ENCODE measurements around the gene SH3BGR.

The SH3BGR gene

DNA sequence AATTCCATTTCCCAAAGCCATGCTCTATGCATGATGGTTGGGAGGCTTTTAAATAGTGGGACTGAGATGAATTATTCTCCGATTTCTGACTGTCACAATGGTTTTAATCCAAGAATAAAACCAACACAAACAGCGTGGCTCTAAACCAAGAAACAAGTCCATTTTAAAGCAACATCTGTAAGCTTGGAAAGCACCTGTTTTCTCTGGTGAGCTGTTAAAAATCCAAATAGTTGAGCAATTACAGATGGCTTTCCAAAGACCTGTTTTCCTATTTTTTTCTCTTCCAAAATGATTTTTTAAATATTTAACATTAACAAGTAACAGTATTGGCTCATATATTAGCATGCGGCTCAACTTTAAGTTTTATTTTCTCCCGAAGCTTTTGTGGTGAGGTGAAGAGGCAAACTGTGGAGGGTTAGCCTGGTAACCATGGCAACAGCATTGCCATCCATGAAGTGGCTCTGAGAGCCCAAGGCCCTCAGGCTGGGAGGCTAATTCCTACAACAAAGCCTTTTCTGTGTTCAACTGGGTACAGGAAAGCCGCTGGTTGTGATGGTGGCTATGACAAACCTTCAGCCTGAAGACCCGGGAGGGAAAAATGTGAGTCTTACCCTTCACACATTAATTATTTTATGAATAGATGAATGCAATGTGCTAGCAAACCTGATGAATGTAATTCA, 104.3 kb downstream of the SH3BGR start:
- no peak for DNase-seq

GRCh38 chr21:39559511-39559910, 107.7 kb downstream of the SH3BGR start:
- no peak for DNase-seq

DNA sequence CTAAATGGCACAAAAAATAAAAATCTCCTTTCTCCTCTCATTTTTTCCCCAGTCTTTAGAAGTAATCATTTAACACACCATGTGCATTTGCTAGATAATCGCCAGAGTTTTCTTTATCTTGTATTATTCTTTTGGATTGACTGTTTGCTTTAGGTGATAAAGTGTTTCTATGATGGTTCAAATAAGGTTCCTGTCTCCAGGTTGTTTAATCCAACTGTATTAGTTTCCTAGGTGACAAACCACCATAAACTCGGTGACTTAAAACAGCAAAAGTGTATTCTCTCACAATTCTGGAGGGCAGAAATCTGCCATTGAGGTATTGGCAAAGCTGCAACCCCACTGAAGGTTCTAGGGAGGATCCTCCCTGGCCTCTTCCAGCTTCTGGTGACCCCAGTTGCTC, 109.4 kb downstream of the SH3BGR start:
- no peak for DNase-seq

GRCh38 chr21:39562791-39563770, 111.3 kb downstream of the SH3BGR start:
- DNase-seq: no peak

GRCh38 chr21:39564200-39564599, 112.4 kb downstream of the SH3BGR start:
- DNase-seq: no peak

All from activated CD8-positive, alpha-beta memory T cell treated with anti-CD3 and anti-CD28 coated beads, Interleukin-2, amount 50 U/mL, for 4 hours (primary cell).